OCI-LY7 (cell line): ENCODE measurements around the gene LACC1. TPM values are rescaled to one million over a fixed set of nuclear protein-coding genes. Genes with fewer than 3 reads are reported as not detected.

ENCODE experiments used
- BruUV-seq: library from RNA; stranded (reverse); fragments of 400-500 nt; replicated peaks from 2 replicates; lab custom pipeline; 2021; lab: Mats Ljungman, UMichigan
- CTCF ChIA-PET: fragments of 300-600 bp; sonication (Branson Sonifier 250); formaldehyde crosslinking; loops from one replicate; lab custom pipeline; 2022; ENCODE audit warnings: antibody characterized with exemption; ENCODE audit not compliant: unreplicated experiment; lab: Charles Lee
- POLR2A ChIA-PET: fragments of 300-600 bp; sonication (Branson Sonifier 250); formaldehyde crosslinking; loops from one replicate; lab custom pipeline; 2022; ENCODE audit warnings: antibody characterized with exemption; lab: Charles Lee
- DNase-seq: peaks from one replicate; pipeline ENCODE4 v3.0.0-alpha.2; 2015; ENCODE audit warnings: low spot score
- H2AFZ ChIP-seq: fragments of 200-600 bp; sonication (generic), shearing (Covaris generic); 2 replicates; pipeline ENCODE4 v1.6.1; 2014; ENCODE audit warnings: mild to moderate bottlenecking, antibody characterized with exemption, low read length, moderate library complexity
- H3K27ac ChIP-seq: fragments of 200-600 bp; sonication (generic); 2 replicates; pipeline ENCODE4 v1.5.1; 2014; ENCODE audit warnings: mixed run types, low read depth, mild to moderate bottlenecking, moderate library complexity, low read length, inconsistent platforms; ENCODE audit not compliant: poor library complexity, severe bottlenecking
- H3K36me3 ChIP-seq: fragments of 200-600 bp; sonication (generic); 2 replicates; pipeline ENCODE4 v1.6.1; 2014; ENCODE audit warnings: mild to moderate bottlenecking, antibody characterized with exemption, low read length, moderate library complexity, mixed read lengths; ENCODE audit not compliant: insufficient read depth
- H3K4me1 ChIP-seq: fragments of 200-600 bp; sonication (generic); 2 replicates; pipeline ENCODE4 v1.5.1; 2014; ENCODE audit warnings: mild to moderate bottlenecking, low read length; ENCODE audit not compliant: insufficient read depth, poor library complexity, severe bottlenecking
- H3K4me2 ChIP-seq: fragments of 200-600 bp; sonication (generic); 2 replicates; pipeline ENCODE4 v1.6.1; 2014; ENCODE audit warnings: mild to moderate bottlenecking, low read length
- H3K4me3 ChIP-seq: fragments of 200-600 bp; sonication (generic); 2 replicates; pipeline ENCODE4 v1.5.1; 2014; ENCODE audit warnings: mild to moderate bottlenecking, low read depth, low read length; ENCODE audit not compliant: poor library complexity, severe bottlenecking
- H3K79me2 ChIP-seq: fragments of 200-600 bp; sonication (generic); 2 replicates; pipeline ENCODE4 v1.6.1; 2016; ENCODE audit warnings: low read depth, mild to moderate bottlenecking, low read length, moderate library complexity, mixed read lengths; ENCODE audit not compliant: insufficient read depth
- H3K9me2 ChIP-seq: fragments of 200-600 bp; sonication (generic); 2 replicates; pipeline ENCODE4 v1.6.1; 2016; ENCODE audit warnings: mild to moderate bottlenecking, low read length, mixed read lengths; ENCODE audit not compliant: insufficient read depth
- H3K9me3 ChIP-seq: fragments of 200-600 bp; sonication (generic); 2 replicates; pipeline ENCODE4 v1.6.1; 2014; ENCODE audit warnings: mild to moderate bottlenecking, mixed run types, low read length, mixed read lengths
- H4K20me1 ChIP-seq: fragments of 200-600 bp; sonication (generic); 2 replicates; pipeline ENCODE4 v1.6.1; 2014; ENCODE audit warnings: mild to moderate bottlenecking, antibody characterized with exemption, low read length, moderate library complexity, mixed read lengths; ENCODE audit not compliant: insufficient read depth
- CTCF ChIP-seq: fragments of 200-600 bp; sonication (generic); conservative IDR thresholded peaks from 2 replicates; pipeline ENCODE4 v1.5.1; 2014; ENCODE audit warnings: mild to moderate bottlenecking, antibody characterized with exemption, low read length, moderate library complexity, mixed read lengths
- EZH2phosphoT487 ChIP-seq: fragments of 200-600 bp; sonication (generic); IDR thresholded peaks from 2 replicates; pipeline ENCODE4 v1.6.1; 2018; ENCODE audit warnings: low read depth, borderline replicate concordance, mild to moderate bottlenecking, mixed run types, antibody characterized with exemption, low read length, moderate library complexity, mixed read lengths
- intact Hi-C: fragments of 100-400 bp; cut with micrococcal nuclease; formaldehyde crosslinking; loops from one replicate; pipeline ENCODE4 v1.10.0; 2022; ENCODE audit not compliant: unreplicated experiment
- total RNA-seq, 2 experiments: library from RNA; depleted of rRNA in 1 of 2; stranded (reverse); fragments of >200 nt in 1 of 2; shearing (Covaris generic) in 1 of 2; gene quantifications; 2 replicates each; pipeline ENCODE4 v1.2.3, GENCODE V29; 2014 to 2022

The LACC1 gene
- total RNA-seq, 2 experiments from 2014 or later, result 3.5 to 11.3 TPM

GRCh38 chr13:43933378-43933777 is 53.7 kb downstream of the LACC1 start:
- no peaks in the 10 kb centered on the region for H3K36me3 ChIP-seq
- no peak for DNase-seq
- H3K4me1 ChIP-seq, result no peaks in the 10 kb centered on the region
- no TSS peak for BruUV-seq
- H2AFZ ChIP-seq, result no peak overlapping the region
- no peaks in the 10 kb centered on the region for H3K9me3 ChIP-seq
- H3K4me3 ChIP-seq, result no peak overlapping the region
- H3K79me2 ChIP-seq, result no peaks in the 10 kb centered on the region
- TF ChIP-seq EZH2phosphoT487 (no peak), CTCF (no peak)
- CTCF ChIA-PET, result no interaction called here
- POLR2A ChIA-PET, result no interaction called here
- intact Hi-C loops, result no loop called here
- H3K9me2 ChIP-seq, result no peaks in the 10 kb centered on the region
- no peak overlapping the region for H3K4me2 ChIP-seq
- H3K27ac ChIP-seq, result no peak overlapping the region
- no peaks in the 10 kb centered on the region for H4K20me1 ChIP-seq

- Histone ChIP-seq H4K20me1 (no peaks in the 10 kb centered on the region), H3K9me3 (no peaks in the 10 kb centered on the region), H3K4me1 (no peaks in the 10 kb centered on the region), H3K36me3 (no peaks in the 10 kb centered on the region), H3K9me2 (no peaks in the 10 kb centered on the region), H3K4me2 (no peak overlapping the region), H2AFZ (no peak overlapping the region), H3K79me2 (no peaks in the 10 kb centered on the region), H3K27ac (no peak overlapping the region), H3K4me3 (no peak overlapping the region)
- TF ChIP-seq CTCF (no peak), EZH2phosphoT487 (no peak)
- intact Hi-C loops, result no loop called here
- CTCF ChIA-PET, result no interaction called here
- no TSS peak for BruUV-seq
- DNase-seq, result no peak
- POLR2A ChIA-PET, result no interaction called here
These were observed 54.6 kb downstream of the LACC1 start for GRCh38 chr13:43934273-43934672.

GRCh38 chr13:43935878-43936277 is 56.2 kb downstream of the LACC1 start:
- Histone ChIP-seq H3K36me3 (no peaks in the 10 kb centered on the region), H2AFZ (no peak overlapping the region), H3K9me3 (no peaks in the 10 kb centered on the region), H4K20me1 (no peaks in the 10 kb centered on the region), H3K79me2 (no peaks in the 10 kb centered on the region), H3K27ac (no peak overlapping the region), H3K4me1 (no peaks in the 10 kb centered on the region), H3K9me2 (no peaks in the 10 kb centered on the region), H3K4me3 (no peak overlapping the region), H3K4me2 (no peak overlapping the region)
- POLR2A ChIA-PET, result no interaction called here
- TF ChIP-seq CTCF (no peak), EZH2phosphoT487 (no peak)
- no peak for DNase-seq
- CTCF ChIA-PET, result no interaction called here
- intact Hi-C loops, result no loop called here
- no TSS peak for BruUV-seq
